KOPT-K1 (cell line): Measurements from ENCODE around the gene DNMT3B.

Experiments
- H3K27ac ChIP-seq: fragments of 200-600 bp; sonication (generic); 2 replicates; pipeline ENCODE4 v1.5.1; 2016; ENCODE audit warnings: antibody characterized with exemption, mild to moderate bottlenecking, low read depth, low read length; ENCODE audit not compliant: poor library complexity, severe bottlenecking
- H3K36me3 ChIP-seq: fragments of 200-600 bp; sonication (generic); 2 replicates; pipeline ENCODE4 v1.5.1; 2017; ENCODE audit warnings: antibody characterized with exemption, mild to moderate bottlenecking, low read length, moderate library complexity; ENCODE audit not compliant: insufficient read depth
- H3K9me3 ChIP-seq: fragments of 200-600 bp; sonication (generic); 2 replicates; pipeline ENCODE4 v1.5.1; 2017; ENCODE audit warnings: antibody characterized with exemption, low read length, mild to moderate bottlenecking; ENCODE audit not compliant: insufficient read depth, poor library complexity, severe bottlenecking

The DNMT3B gene

DNA sequence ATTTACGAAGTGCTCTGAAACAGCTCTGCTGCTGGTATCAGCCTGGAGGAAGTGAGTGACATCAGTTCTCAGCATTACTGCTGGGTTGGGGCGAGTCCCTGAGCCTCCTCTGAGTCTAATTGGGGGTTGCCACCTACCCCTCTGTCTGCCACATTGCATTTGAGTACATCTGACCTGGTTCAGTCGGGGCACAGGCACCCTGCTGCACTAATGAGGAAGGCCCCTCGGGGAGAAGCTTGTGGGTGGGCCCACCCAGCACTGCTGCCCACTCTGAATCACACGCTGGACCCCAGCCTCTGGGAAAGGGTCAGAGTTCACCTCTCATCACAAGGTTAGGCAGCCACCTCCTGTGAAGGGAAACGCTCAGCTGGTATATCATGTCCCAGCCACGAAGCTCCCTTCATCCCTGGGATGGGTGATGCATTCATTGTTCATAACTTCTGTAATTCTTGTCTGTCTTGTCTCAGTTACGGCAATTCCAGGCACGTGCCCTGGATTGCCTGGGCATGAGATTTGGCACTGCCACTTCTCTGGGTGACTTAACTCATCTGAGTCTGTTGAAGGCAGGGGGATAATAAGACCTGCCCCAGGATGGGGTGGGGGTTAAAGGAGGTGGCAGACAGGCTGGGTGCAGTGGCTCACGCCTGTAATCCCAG, 13.3 kb downstream of the DNMT3B start:
- Histone ChIP-seq H3K36me3 (peaks cover 14% of the 10 kb centered on the region), H3K9me3 (no peaks in the 10 kb centered on the region), H3K27ac (peak overlapping the region; percentile 81)

DNA sequence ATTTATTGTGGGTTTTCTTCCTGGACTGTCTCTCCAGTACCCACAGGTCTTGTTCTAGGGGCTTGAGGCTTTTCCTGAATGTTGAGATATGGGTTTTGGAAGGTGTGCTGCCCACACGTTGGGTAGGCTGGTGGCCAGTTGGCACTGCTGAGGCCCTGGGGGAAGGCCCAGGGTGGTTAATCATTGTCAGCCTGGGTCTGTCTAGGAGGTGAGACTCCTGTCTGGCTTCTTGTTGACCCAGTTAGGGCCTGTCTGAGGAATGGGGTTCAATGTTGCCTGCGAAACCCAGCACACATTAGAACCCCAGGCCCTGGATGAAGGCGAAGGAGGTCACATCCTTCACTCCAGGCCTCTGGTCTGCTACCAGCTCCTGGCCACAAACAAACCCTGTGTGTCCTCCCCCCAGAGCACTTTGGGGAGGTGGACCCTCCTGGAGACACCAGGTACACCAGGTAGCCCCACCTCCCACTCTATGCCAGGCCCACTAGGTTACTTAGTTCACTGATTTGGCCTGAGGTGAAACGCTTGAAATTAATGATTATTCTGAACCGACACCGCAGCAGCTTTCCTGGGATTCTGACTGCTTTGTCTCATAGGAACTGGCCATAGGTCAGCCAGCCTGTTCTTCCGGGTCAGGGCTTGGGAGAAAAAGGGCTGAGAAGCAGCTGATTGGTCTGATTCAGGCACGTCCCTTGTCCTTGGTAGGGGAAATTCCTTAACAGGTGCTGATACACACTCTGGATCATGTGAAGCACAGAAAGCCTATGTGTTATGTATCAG, 15.2 kb downstream of the DNMT3B start:
- peaks cover 33% of the 10 kb centered on the region for H3K36me3 ChIP-seq
- no peaks in the 10 kb centered on the region for H3K9me3 ChIP-seq
- H3K27ac ChIP-seq = peak overlapping the region; percentile 81

DNA sequence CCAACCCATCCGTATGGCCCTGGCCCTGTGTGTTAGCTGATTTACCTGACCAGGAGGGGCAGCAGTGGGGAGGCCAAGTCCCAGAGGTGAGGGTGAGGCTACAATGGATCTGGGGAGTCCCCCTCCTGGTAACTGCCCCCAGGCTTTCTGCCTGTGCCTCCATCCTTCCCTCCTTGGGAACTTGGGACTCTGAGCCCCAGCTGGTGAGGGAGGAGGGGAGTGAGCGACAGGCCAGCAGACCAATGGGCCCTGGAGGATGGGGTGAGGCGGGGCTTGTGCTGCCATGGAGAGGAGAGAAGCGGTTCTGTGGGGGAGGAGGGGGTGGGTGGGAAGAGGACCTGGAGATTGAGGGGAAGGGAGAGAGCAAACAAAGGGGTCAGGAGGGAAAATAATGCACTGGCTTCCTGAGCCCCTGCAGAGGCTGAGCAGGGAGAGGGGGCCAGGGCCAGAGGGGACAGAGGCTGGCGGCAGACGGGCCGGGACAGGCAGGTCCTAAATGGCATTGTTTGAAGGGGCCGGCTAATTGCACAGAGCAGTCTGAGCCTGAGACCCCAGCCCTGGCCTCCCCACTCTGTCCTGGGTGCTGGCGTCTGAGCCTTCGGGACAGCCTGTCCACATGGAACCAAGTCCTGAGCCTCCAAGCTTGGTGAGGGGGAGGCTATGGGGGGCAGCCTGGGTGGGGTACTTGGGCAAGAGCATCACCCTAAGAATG, 17.5 kb downstream of the DNMT3B start:
- H3K9me3 ChIP-seq = no peaks in the 10 kb centered on the region
- H3K27ac ChIP-seq = no peak overlapping the region
- peaks cover 56% of the 10 kb centered on the region for H3K36me3 ChIP-seq

DNA sequence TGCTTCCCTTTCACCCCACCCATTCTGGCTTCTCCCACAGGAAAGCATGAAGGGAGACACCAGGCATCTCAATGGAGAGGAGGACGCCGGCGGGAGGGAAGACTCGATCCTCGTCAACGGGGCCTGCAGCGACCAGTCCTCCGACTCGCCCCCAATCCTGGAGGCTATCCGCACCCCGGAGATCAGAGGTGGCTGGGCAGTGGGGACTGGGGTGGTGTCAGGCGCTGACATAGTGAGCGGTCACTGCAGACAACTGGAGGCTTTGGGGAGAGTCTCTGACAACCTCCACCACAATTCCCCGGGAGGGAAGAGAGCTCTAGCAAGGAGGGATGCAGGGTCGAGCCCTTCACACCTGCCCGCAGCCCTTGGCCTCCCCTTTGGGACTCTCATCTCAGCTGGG, 18.1 kb downstream of the DNMT3B start:
- H3K27ac ChIP-seq = no peak overlapping the region
- H3K36me3 ChIP-seq = peaks cover 62% of the 10 kb centered on the region
- no peaks in the 10 kb centered on the region for H3K9me3 ChIP-seq

DNA sequence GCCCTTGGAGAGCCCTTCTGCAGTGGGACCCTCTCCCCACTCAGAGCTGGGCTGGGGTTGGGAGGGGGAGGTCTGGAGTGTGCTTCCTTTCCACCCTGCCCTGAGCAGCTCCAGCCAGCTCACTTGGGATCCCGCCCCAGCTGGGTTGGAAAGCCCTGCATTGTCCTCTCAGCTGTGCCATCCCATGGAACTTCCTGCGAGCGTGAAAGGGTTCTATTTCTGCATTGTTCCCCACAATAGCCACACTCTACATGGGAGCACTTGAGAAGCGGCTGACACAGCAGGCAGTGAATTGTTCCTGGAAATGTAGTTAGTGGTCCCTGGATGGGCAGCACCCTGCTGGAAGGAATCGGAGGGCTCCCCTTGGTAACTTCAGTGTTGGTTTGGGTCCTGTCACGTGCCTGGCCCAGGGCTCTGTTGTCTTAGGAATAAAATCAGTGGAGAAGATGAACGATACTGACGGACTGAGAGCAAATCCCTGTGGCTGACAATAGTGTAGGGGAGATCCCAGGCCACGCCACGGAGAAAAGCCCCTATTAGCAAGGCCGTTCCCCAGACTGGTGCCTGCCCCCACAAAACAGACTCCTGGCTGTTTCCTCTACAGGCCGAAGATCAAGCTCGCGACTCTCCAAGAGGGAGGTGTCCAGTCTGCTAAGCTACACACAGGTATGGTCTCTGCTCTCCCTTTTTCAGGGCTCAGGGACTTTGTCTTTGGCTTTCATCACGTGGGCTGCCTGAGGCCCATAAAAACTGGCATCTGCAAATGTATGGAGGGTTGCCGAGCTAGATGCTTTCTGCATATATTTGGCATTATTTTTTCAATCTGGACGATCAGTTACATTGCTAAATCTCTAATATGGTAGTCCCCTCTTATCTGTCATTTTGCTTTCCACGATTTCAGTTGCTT, 18.8 kb downstream of the DNMT3B start:
- Histone ChIP-seq H3K36me3 (peaks cover 69% of the 10 kb centered on the region), H3K9me3 (no peaks in the 10 kb centered on the region), H3K27ac (no peak overlapping the region)

DNA sequence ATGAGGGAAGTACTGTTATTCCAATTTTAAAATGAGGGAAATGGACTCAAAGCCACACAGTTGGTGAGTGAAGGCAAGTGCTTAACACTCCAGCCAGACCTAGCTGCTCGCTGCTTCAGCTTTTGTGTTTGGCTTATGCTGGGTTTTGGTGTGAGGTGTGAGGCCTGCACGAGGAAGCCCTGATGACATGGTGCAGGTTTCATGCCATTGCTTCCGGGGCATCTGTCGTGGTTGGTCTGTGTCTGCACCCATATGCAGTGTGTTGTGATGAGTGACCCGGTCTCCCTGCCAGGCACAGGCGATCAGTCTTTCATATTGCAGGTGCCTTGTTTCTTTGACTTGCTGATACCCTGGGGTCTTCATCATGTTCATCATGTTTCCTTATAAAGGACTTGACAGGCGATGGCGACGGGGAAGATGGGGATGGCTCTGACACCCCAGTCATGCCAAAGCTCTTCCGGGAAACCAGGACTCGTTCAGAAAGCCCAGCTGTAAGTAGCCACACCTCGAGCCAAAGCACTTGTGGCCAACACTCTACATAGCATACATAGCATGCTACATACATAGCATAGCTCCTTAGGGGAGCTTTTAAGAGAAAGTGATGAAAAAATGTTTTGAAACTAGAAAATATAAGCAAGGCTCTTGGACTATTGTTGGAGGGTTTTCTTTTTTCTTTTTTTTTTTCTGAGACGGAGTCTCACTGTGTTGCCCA, 22.3 kb downstream of the DNMT3B start:
- Histone ChIP-seq H3K9me3 (no peaks in the 10 kb centered on the region), H3K36me3 (peaks cover 97% of the 10 kb centered on the region), H3K27ac (no peak overlapping the region)

DNA sequence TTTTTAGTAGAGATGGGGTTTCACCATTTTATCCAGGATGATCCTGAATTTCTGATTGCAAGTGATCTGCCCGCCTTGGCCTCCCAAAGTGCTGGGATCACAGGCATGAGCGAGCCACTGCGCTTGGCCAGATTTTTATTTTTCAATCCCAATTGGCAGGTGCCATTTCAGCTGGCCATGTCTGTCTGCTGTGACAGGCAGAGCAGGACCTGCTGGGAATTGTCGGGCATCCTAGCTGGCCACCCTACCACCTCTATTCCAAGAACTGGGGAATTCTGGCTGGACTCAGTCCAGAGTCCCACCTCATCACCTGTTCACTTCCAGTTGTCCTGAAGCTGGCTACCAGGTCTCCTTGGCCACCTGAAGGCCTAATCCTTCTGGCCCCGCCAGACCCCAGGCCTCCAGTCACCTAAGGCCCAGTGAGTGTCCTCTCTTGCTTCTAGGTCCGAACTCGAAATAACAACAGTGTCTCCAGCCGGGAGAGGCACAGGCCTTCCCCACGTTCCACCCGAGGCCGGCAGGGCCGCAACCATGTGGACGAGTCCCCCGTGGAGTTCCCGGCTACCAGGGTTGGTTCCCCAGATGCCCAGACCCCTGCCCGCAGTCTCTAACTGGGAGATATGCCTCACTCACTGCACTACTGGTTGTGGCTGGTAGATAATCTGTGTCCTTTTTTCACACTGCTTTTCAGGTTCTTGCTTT, 24.0 kb downstream of the DNMT3B start:
- peaks cover 100% of the 10 kb centered on the region for H3K36me3 ChIP-seq
- H3K9me3 ChIP-seq = no peaks in the 10 kb centered on the region
- H3K27ac ChIP-seq = no peak overlapping the region

DNA sequence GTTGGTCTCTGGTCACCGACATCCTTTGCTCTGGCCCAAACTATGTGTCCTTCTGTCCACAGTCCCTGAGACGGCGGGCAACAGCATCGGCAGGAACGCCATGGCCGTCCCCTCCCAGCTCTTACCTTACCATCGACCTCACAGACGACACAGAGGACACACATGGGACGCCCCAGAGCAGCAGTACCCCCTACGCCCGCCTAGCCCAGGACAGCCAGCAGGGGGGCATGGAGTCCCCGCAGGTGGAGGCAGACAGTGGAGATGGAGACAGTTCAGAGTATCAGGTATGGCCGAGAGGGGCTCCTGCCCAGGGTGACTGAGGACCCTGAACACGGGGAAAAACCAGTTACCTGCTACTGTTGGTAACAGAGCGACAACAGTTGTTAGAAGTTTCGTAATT, 25.0 kb downstream of the DNMT3B start:
- H3K36me3 ChIP-seq = peaks cover 100% of the 10 kb centered on the region
- H3K9me3 ChIP-seq = no peaks in the 10 kb centered on the region
- no peak overlapping the region for H3K27ac ChIP-seq

DNA sequence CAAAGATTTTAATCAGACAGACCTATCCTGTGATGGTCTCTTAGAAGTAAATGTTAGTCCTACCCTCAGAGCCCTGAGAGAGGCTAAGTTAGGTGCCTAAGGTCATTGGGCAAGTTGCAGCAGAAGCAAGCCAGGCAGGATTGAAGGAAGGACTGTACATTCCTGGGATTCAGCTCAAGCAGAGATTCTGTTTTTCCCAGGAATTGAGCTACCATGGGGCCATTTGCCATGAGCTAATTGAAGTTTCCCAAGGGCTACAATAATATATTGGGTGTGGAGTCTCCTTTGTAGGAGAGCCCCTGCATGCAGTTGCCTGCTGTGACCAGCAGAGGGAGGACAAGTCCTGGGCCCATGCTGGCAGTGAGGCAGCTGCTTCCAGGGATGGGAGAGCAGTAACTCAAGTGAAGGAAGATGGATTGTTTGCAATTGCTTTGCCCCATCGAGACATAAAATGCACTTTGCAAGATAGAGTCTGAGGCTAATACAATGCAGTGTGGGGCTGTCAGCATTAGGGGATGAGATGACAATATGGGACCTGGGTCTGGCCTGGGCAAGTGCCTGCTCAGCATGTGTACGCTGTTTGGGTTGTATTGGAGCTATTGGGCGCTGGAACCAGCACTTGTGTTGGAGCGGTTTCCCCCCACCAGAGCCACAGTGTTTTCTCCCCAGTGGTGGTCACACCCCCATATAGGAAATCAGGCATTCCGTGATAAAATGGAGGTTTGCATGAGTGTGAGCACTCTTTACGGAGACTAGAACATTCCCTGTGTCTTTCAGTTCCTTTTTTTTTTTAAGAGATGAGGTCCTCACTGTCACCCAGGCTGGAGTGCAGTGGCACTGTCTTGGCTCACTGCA, 27.9 kb downstream of the DNMT3B start:
- Histone ChIP-seq H3K36me3 (peaks cover 93% of the 10 kb centered on the region), H3K9me3 (no peaks in the 10 kb centered on the region), H3K27ac (no peak overlapping the region)

DNA sequence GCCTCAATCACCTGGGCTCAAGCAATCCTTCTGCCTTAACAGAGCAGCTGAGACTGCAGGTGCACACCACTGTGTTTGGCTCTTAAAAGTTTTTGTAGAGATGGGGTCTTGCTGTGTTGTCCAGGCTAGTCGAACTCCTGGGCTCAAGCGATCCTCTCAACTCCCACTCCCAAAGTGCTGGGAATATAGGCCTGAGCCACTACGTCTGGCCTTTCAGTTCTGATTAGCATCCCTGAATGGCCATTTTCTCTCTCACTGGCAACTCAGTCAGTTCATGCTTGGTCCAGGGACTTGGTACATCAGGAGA, 28.5 kb downstream of the DNMT3B start:
- Histone ChIP-seq H3K36me3 (peaks cover 93% of the 10 kb centered on the region), H3K9me3 (no peaks in the 10 kb centered on the region), H3K27ac (no peak overlapping the region)

DNA sequence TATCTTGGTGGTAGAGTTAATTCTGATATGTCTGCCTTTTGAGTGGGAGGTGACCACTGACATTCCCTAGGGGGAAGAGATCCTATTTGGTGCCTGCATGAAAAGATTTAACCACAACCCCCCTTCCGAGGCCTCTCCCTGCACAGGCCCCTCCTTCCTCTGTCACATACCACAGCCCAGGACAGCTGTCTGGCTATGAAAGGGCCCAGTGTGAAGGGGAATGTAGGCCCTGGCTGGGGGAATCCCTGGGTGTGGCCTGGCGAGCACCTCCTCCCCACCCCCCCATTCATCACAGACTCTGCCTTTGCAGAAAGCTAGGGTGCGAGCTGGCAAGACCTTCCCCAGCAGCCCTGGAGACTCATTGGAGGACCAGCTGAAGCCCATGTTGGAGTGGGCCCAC, 30.1 kb downstream of the DNMT3B start:
- Histone ChIP-seq H3K36me3 (peaks cover 93% of the 10 kb centered on the region), H3K27ac (peak overlapping the region; percentile 45), H3K9me3 (no peaks in the 10 kb centered on the region)

DNA sequence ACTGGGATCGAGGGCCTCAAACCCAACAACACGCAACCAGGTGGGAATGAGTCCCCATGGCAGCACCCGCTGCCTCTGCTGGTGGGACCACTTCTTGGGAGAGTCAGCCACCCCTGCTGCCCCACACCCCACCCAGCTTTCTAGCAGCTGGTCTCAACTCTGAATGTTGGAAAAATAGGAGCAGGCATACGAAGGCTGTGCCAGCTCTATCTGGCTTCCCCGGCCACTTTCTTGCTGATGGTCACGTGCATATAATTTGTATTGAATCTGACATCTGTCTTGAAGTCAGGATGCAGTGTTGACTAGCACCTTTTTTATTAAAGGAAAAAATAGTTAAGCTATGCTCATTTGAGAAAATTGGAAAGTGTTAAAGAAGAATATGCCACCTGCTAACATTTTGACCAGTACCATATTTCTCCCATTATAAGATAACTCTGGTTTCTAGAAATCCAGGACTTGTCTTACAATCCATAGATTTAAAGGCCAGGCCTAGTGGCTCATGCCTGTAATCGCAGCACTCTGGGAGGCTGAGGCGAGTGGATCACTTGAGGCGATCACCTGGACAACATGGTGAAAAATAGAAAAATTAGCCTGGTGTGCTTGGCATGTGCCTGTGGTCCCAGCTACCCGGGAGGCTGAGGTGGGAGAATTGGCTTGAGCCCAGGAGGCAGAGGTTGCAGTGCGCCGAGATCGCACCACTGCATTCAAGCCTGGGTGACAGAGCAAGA, 30.7 kb downstream of the DNMT3B start:
- Histone ChIP-seq H3K9me3 (no peaks in the 10 kb centered on the region), H3K36me3 (peaks cover 93% of the 10 kb centered on the region), H3K27ac (peak overlapping the region; percentile 45)
